Small intestine (tissue), 7 donors: ENCODE measurements around the gene CYP46A1. TPM values are rescaled to one million over a fixed set of nuclear protein-coding genes. Genes with fewer than 3 reads are reported as not detected.

Experiments
- DNase-seq, 2 donors: peaks; one replicate each; pipeline versions ENCODE4 v3.0.0 to v3.0.0-alpha.2; 2013
- FAIRE-seq: peaks from 2 replicates; lab custom pipeline; 2012; peaks lifted over from hg19 to GRCh38; lab: Jason Lieb, UNC
- H3K27ac ChIP-seq, 3 donors: one replicate each; pipeline ENCODE4 v1.5.1; 2013; ENCODE audit warnings: low read length in 2 of 3, mild to moderate bottlenecking in 2 of 3, control low read depth in 1 of 3, inconsistent platforms in 1 of 3, low read depth in 1 of 3, moderate library complexity in 1 of 3
- H3K27me3 ChIP-seq, 3 donors: one replicate each; pipeline ENCODE4 v1.6.1; 2013; ENCODE audit warnings: low read length in 3 of 3, inconsistent platforms in 1 of 3; ENCODE audit not compliant: control insufficient read depth in 3 of 3, insufficient read depth in 3 of 3
- H3K36me3 ChIP-seq, 3 donors: one replicate each; pipeline ENCODE4 v1.6.1; 2013; ENCODE audit warnings: low read length in 3 of 3, inconsistent platforms in 1 of 3, low read depth in 1 of 3, mild to moderate bottlenecking in 1 of 3, moderate library complexity in 1 of 3; ENCODE audit not compliant: control insufficient read depth in 3 of 3, insufficient read depth in 2 of 3
- H3K4me1 ChIP-seq, 3 donors: one replicate each; pipeline ENCODE4 v1.6.1; 2013; ENCODE audit warnings: low read length in 2 of 3, inconsistent platforms in 1 of 3, low read depth in 1 of 3, mild to moderate bottlenecking in 1 of 3, moderate library complexity in 1 of 3; ENCODE audit not compliant: control insufficient read depth in 3 of 3, insufficient read depth in 2 of 3
- H3K4me3 ChIP-seq, 3 donors: one replicate each; pipeline ENCODE4 v1.5.1; 2013; ENCODE audit warnings: low read length in 3 of 3, control low read depth in 1 of 3, inconsistent platforms in 1 of 3, low read depth in 1 of 3, mild to moderate bottlenecking in 1 of 3, moderate library complexity in 1 of 3
- H3K9me3 ChIP-seq, 2 donors: one replicate each; pipeline ENCODE4 v1.6.1; 2013; ENCODE audit warnings: low read depth in 1 of 2, low read length in 1 of 2; ENCODE audit not compliant: control insufficient read depth in 2 of 2, insufficient read depth in 1 of 2
- WGBS, 3 donors: extraction: QIAGEN DNeasy Blood & Tissue Kit; methylation state at CpG; one replicate each; pipeline ENCODE4 v1.1.7; 2013; 5-methylcytosine and 5-hydroxymethylcytosine counted together
- polyA plus RNA-seq, 4 donors: library from polyadenylated mRNA; stranded (reverse) in 3 of 4; unstranded in 1 of 4; fragments of 200-250 nt in 3 of 4; fragments of 120-200 nt in 1 of 4; gene quantifications; one replicate each; pipeline versions ENCODE4 v1.2.1 to v1.2.3, GENCODE V29; 2013
- donor health status: healthy with polysubstance abuse.
- donor health status: control.
- donor health status: control.
- donor health status: Bipolar disorder and iron deficiency.
- donor health status: healthy.

CYP46A1 gene
- polyA plus RNA-seq, 4 donors, result 0.64 to 0.96 TPM; not detected in 2

DNA sequence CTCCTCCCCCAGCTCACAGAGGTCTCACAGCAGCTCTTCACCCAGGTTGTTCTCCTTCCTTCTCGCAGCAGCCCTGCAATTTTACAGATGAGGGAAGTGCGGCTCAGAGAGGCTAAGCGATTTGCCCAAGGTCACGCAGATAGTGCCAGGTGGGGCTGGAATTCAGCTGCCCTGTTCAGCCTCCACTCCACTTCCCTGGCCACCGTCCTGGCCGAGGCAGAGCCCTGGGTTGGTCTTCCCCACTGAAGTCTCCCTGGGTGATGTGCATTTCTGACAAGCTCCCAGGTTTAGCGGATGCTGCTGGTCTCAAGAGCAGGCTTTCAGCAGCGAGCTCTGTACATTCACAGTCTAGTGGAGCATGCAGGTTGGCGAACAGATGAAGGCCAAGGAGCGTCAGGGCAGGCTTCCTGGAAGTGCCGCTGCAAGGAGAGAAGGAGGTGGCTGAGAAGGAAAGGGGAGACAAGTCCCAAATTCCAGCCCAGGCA is 80.2 kb downstream of the CYP46A1 start:
- DNase-seq (no peak), FAIRE-seq (no peak)

DNA sequence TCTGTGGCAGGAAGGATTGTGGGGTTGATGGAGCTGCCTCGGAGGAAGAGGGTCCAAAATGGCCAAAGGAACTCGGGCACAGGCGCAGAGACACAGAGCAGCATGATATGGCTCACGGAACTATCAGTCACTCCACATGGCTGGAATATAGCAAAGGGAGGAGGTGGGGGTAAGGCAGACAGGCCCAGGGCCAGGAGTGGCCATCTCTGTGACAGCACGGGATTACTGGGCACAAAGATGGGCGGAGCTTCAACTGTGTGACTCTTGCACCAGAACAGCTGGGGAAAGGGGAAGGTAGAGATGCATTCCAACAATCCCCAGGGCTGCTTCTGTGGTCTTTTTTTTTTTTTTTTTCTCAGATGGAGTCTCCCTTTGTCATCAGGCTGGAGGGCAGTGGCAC is 84.3 kb downstream of the CYP46A1 start:
- no peak for DNase-seq
- H3K4me3 ChIP-seq, result no peak overlapping the region
- peaks cover 0 to 3% (median 0%) of the 10 kb centered on the region in 3 donors for H3K27me3 ChIP-seq
- no peaks in the 10 kb centered on the region for H3K36me3 ChIP-seq
- no peak overlapping the region for H3K27ac ChIP-seq
- no peak for FAIRE-seq
- WGBS, 3 donors, result 79 to 85% (median 83%) methylated on average over 6 of the region's 6 CpGs
- H3K9me3 ChIP-seq, result peaks cover 0 to 5% of the 10 kb centered on the region in 2 donors
- peaks cover 0 to 4% (median 0%) of the 10 kb centered on the region in 3 donors for H3K4me1 ChIP-seq

More for the DNA sequence above, 80.2 kb downstream of the CYP46A1 start:
- WGBS, 3 donors, result 68 to 86% (median 75%) methylated on average over 11 of the region's 11 CpGs
- H3K9me3 ChIP-seq, result no peaks in the 10 kb centered on the region
- H3K27me3 ChIP-seq, result peaks cover 0 to 3% (median 0%) of the 10 kb centered on the region in 3 donors
- no peak overlapping the region for H3K4me3 ChIP-seq
- H3K4me1 ChIP-seq, result peaks cover 0 to 4% (median 0%) of the 10 kb centered on the region in 3 donors
- no peaks in the 10 kb centered on the region for H3K36me3 ChIP-seq
- H3K27ac ChIP-seq, result no peak overlapping the region

DNA sequence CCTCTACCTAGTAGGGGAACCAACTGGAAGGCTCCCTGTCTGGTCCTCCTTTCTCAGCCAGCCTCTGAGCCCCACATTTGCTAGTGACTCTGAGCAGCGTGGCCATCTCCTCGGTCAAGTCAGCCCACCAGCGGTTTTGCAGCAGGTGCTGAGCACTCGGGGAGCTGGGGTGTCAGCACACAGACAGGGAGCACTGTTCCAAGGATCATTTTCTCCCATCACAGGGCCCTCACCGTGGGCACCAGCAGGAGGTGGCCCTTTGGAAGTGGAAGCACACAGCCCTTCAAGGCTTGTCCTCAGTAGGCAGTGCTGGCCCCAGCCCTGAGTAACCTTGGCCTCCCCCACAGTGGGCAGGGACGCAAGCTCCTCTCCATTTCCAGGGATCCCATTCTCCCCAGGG is 85.0 kb downstream of the CYP46A1 start:
- Histone ChIP-seq H3K4me1 (peaks cover 0 to 4% (median 0%) of the 10 kb centered on the region in 3 donors), H3K36me3 (no peaks in the 10 kb centered on the region), H3K27me3 (peaks cover 0 to 3% (median 0%) of the 10 kb centered on the region in 3 donors), H3K4me3 (no peak overlapping the region), H3K9me3 (peaks cover 0 to 5% of the 10 kb centered on the region in 2 donors), H3K27ac (no peak overlapping the region)
- DNase-seq (no peak), FAIRE-seq (no peak)
- WGBS, 3 donors, result 89 to 92% (median 89%) methylated on average over 6 of the region's 6 CpGs

DNA sequence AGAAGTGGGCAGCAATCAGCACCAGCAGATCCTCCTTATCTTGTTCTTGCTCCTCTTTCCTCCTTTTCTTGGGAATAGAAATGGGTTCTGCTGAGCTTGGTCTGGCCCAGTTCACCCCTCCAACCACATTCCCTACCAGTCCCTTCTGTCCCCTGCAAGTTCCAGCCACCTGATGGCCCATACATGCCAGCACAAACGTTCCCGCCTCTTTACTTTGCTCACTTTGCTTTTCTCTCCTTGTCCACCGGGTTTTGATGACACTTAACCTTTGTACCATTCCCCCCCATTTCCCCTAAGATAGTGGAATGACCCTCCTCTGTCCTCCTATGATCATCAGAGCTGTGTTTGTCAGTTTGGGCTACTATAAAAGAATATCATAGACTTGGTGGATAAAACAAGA is 85.7 kb downstream of the CYP46A1 start:
- Histone ChIP-seq H3K36me3 (no peaks in the 10 kb centered on the region), H3K4me1 (peaks cover 0 to 4% (median 0%) of the 10 kb centered on the region in 3 donors), H3K9me3 (peaks cover 0 to 5% of the 10 kb centered on the region in 2 donors), H3K4me3 (no peak overlapping the region), H3K27ac (no peak overlapping the region), H3K27me3 (peaks cover 0 to 3% (median 0%) of the 10 kb centered on the region in 3 donors)
- FAIRE-seq (no peak), DNase-seq (no peak)
- WGBS, 3 donors, result 59 to 79% (median 62%) methylated on average over 3 of the region's 3 CpGs

DNA sequence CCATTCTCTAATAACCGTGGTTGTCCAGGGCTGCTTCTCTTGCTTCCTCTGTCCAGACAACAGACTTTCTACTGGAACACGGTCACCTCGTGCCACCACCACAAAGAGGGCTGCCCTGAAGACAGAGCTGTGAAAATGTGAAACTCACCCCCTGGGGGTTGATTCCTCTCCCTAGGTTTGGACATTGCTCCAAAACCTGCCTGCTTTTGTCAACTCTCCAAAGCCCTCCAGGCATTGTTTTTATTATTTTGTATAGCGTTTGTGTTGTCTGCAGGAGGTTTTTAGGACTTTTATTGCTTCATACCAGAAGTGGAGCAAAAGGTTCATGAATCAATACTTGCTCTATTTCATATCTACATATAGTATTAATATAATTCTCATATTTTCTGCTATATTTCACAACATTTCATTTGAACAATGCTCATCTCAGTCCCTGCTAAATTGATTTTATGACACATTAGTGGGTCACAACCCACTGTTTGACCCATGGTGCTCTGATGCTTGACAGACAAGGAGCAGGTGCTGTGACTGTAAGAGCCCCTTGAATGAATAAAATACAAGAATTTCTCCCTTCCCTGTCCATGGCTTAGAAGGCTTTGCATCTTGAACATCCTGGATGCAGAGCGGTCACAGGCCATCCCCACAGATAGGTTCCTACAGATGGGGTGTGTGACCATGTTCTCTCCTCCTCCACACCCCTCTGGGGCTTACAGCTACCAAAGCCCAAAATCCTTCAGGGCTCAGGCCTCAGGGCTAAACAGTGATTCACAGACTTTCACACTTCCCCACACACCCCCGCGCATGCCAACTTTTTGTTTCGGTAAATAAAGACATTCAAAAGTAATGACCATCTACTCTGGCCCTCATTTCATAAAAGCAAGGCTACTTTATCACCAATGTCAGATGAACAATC is 88.5 kb downstream of the CYP46A1 start:
- Histone ChIP-seq H3K4me1 (no peaks in the 10 kb centered on the region), H3K27me3 (peaks cover 0 to 3% (median 0%) of the 10 kb centered on the region in 3 donors), H3K36me3 (no peaks in the 10 kb centered on the region), H3K9me3 (peaks cover 0 to 5% of the 10 kb centered on the region in 2 donors), H3K27ac (no peak overlapping the region), H3K4me3 (no peak overlapping the region)
- DNase-seq, result no peak
- 84 to 85% (median 85%) methylated on average over 8 of the region's 8 CpGs for WGBS, 3 donors
- no peak for FAIRE-seq

DNA sequence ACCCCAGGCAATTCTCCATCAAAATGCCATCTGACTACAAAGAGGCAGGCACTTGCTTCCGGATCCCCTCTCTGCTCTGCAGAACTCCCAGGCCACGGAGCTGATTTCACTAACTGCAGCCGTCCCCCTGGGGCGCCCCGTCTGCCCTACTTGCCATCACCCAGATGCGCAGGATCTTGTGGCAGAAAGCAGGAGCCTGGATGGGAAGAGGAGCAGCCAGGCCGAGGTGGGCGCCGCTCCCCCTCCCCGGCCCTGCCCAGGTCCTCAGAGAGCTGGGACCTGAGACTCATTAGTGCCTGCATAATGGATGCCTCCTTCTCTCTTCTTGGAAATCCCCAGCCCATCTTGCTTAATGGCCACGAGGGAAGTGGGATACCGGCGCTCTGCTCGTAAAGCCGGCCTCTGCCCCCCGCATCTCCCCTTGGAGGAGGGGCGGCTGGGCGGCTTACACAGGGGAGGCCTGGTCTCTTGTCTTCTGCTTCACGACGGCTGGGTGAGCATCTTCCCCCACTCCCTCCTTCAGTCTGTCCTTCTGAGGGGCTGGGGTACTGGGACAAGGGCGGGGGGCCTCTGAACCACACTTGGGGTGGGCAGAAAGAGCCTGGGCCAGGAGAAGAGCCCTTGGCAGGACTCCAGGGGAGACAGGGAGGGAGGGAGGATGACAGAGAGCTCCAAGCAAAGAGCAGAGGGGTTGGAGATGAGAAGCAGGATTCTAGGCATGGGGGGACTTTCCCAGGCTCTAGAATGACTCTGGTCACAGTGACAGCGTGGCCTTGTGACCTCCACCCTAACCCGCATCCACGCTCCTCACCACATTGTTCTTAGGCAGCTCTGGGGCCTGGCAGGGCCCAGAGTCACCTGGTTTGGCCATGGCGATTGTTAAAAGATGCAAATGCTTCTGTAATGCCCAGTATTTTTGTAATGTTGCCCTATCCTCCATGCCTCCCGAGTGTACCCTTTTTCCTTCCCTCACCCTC is 89.7 kb downstream of the CYP46A1 start:
- Histone ChIP-seq H3K36me3 (no peaks in the 10 kb centered on the region), H3K27ac (no peak overlapping the region), H3K4me3 (no peak overlapping the region), H3K9me3 (peaks cover 0 to 5% of the 10 kb centered on the region in 2 donors), H3K27me3 (no peaks in the 10 kb centered on the region), H3K4me1 (no peaks in the 10 kb centered on the region)
- DNase-seq (no peak), FAIRE-seq (no peak)
- WGBS, 3 donors, result 82 to 88% (median 85%) methylated on average over 26 of the region's 26 CpGs

DNA sequence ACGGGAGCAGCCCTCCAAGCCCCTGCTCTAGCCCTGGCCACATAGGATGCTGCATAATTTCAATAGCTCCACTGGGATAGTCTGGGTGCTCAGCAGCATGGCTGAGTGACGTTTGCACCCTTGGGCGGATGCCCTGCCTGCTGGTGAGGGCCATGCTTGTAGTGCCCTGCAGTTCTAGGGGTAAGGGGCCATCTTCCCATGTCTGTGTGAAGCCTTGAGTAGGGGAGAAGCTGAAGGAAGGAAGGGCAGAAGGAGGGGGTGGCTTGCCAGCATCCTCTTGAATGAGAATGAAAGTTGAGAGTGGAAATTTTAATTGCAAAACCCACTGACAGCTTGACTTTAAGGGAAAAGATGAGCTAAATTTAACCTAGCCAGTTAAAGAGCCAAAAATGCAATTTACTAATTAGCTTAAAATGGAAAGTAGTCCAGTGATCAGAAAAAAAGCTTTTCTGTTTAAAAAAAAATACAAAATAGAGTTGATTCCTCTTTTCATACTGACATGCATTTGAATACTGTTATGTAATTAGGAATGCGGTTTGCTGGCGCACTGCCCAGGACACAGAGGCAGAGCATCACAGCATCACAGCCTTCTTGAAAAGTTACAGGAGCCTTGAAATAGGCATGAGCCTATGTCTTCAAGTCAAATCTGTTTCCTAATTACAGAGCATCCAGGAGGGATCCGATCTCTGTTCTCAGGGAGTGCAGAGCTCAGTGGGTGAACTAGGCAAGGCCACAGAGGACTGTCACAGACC is 90.6 kb downstream of the CYP46A1 start:
- H3K27me3 ChIP-seq, result no peaks in the 10 kb centered on the region
- FAIRE-seq (no peak), DNase-seq (no peak)
- no peak overlapping the region for H3K27ac ChIP-seq
- H3K36me3 ChIP-seq, result no peaks in the 10 kb centered on the region
- no peak overlapping the region for H3K4me3 ChIP-seq
- peaks cover 0 to 7% of the 10 kb centered on the region in 2 donors for H3K9me3 ChIP-seq
- no peaks in the 10 kb centered on the region for H3K4me1 ChIP-seq
- 53 to 62% (median 61%) methylated on average over 6 of the region's 6 CpGs for WGBS, 3 donors
